ENCODE results near the gene LRRC32. TPM values are rescaled to one million over a fixed set of nuclear protein-coding genes. Genes with fewer than 3 reads are reported as not detected.
"Not testable (repeated sequence)": the region's sequence is repeated elsewhere in the genome, so short reads cannot be mapped to it uniquely, and the experiment has no call there.

LRRC32 gene
- total RNA-seq, 1 experiment from 2014 or later, result 0.05 TPM

DNA sequence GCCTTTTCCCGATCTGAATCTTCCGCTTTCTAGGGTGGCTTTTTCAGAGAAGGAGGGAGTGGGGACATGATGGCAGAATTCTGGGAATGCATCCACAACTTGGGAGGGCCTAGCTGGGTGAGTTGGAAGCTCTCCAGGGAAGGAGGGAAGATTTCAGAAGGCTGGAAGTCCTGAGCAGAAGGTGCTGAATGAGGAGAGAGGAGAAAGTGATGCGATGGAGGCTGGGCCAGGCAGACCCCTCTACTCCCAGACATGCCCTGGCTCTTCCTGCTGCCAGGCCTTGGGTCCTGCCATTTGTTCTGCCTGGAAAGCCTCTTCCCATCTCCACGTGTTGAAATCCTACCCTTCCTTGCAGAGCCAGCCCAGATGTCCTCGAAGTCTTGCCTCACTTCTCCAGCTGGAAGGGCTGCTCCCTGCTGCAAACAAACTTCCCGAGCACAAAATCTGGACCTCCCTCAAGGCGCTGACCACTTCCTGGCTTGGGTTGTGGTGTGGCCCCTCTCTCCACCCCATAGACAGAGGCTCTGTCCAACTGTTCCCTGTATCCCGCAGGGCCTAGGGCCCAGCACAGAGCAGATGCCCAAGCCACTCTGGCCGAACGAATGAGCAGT lies 16.8 kb downstream of the LRRC32 start:
- no peak for DNase-seq (ENCODE audit: extremely low read depth, low read depth)

DNA sequence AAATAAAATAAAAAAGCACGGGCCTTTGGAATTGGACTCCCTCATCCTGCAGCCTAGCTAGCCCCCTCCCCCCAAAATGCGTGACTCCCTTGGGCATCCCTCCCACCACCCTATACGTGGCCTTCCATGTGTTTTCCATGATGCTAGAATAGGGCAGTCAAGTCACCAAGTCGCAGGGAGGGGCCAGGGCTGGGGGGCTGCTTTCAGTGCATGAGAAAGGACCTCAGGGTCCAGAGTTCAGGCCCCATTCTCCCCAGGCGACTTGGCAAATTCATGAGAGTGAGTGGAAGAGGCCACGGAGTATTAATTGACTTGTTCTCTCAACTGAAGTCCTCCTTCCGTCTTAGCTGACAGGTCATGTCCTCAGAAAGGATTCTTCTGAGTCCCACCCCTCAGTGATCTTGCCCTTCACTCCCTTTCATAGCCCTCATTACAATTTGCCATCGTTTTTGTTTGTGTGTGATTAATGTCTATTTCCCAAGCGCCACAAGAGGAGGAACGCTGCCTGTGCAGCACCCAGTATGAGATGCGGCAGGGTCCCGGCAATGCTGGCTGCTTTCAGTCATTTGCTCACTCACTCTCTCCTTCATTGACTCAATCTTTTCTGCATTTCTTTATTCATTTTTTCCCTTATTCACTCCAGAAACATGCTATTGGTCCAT lies 17.4 kb downstream of the LRRC32 start:
- DNase-seq (ENCODE audit: extremely low read depth, low read depth), result no peak

- DNase-seq (ENCODE audit: extremely low read depth, low read depth), result no peak
These were observed 20.6 kb downstream of the LRRC32 start for GRCh38 chr11:76649851-76650372.

DNA sequence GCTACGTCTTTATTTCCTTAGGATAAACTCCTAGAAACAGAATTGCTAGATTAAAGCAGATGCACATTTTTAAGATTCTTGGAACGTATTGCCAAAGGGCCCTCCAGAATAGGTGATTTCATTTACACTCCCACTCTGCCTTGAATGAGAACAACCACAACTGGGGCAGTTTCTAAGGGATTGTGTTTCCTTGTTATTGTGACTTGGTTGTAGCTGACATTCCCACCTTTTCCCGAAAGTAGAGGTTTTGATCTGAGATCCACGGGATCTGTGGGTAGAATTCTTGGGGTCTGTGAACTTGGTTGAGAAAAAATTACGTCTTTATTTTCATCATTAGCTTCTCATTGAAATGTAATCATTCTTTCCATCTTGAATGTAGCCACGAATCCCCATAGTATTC lies 21.5 kb downstream of the LRRC32 start:
- no peak for DNase-seq (ENCODE audit: extremely low read depth, low read depth)

GRCh38 chr11:76648061-76648460 lies 22.5 kb downstream of the LRRC32 start:
- no peak for DNase-seq (ENCODE audit: extremely low read depth, low read depth)

GRCh38 chr11:76646882-76647534 lies 23.5 kb downstream of the LRRC32 start:
- no peak for DNase-seq (ENCODE audit: extremely low read depth, low read depth)

DNA sequence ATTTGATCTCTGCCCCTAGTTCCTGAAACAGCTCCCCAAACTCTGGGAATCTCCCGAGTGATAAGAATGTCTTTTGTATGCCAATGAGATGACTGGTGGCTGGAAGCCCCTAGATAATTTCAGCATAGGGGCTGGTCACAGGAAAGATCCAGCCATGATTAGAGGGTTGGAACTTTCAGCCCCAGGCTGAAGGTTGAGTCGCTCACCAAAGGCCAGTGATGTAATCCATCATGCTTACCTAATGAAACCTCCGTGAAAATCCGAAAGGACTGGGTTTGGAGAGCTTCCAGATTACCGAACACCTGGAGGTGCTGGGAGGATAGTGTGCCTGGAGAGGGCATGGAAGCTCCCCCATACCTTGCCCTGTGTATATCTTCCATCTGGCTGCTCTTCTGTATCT lies 26.0 kb downstream of the LRRC32 start:
- DNase-seq (ENCODE audit: extremely low read depth, low read depth), result no peak

DNA sequence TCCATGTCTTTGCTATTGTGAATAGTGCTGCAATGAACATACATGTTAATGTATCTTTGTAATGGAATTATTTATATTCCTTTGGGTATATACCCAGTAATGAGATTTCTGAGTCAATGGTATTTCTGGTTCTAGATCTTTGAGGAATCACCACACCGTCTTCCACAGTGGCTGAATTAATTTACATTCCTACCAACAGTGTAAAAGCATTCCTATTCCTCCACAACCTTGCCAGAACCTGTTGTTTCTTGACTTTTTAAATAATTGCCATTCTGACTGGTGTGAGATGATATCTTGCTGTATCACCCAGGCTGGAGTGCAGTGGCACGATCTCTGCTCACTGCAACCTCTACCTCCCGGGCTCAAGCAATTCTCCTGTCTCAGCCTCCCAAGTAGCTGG lies 26.8 kb downstream of the LRRC32 start:
- DNase-seq (ENCODE audit: extremely low read depth, low read depth), result not testable (repeated sequence)

DNA sequence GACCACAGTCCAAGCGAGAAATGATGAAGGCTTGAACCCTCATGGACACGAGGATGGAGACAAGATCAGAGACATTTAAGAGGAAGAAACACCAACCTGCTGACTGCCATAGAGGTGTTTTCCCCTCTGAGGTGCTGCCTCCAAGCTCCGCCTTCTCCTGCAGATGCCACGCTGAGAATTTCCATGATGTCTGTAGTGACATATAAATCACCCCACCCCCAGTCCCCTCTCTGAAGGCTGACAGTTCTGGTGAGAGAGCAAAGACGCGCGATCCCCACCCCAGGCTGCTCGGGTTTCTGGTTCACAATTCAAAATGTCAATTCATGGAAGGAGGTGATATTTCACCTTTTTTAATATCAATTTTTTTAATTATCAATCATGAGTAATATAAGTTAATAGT lies 28.2 kb downstream of the LRRC32 start:
- no peak for DNase-seq (ENCODE audit: extremely low read depth, low read depth)

- DNase-seq (ENCODE audit: extremely low read depth, low read depth), result no peak
These were observed 28.6 kb downstream of the LRRC32 start for GRCh38 chr11:76641905-76642304.

DNA sequence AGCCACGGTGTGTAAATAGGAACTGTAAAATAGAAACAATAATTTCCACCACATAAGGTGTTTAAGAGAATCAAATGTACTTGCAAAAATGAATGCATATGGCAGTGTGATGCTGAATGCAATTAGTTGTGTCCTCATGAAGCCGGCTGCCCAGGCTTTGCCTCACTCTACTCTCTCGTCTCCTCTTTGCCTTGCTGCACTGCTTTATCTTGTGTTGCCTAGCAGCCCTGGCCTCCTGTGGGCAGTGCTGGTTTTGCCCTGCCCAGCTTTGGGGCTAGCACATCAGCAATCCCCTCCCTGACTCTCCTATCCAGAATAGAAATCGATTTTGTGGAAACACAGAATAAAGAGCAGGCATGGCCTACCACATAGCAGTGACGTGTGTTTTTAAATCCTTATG lies 30.0 kb downstream of the LRRC32 start:
- DNase-seq (ENCODE audit: extremely low read depth, low read depth), result no peak

GRCh38 chr11:76639621-76640020 lies 30.9 kb downstream of the LRRC32 start:
- DNase-seq (ENCODE audit: extremely low read depth, low read depth), result no peak

DNA sequence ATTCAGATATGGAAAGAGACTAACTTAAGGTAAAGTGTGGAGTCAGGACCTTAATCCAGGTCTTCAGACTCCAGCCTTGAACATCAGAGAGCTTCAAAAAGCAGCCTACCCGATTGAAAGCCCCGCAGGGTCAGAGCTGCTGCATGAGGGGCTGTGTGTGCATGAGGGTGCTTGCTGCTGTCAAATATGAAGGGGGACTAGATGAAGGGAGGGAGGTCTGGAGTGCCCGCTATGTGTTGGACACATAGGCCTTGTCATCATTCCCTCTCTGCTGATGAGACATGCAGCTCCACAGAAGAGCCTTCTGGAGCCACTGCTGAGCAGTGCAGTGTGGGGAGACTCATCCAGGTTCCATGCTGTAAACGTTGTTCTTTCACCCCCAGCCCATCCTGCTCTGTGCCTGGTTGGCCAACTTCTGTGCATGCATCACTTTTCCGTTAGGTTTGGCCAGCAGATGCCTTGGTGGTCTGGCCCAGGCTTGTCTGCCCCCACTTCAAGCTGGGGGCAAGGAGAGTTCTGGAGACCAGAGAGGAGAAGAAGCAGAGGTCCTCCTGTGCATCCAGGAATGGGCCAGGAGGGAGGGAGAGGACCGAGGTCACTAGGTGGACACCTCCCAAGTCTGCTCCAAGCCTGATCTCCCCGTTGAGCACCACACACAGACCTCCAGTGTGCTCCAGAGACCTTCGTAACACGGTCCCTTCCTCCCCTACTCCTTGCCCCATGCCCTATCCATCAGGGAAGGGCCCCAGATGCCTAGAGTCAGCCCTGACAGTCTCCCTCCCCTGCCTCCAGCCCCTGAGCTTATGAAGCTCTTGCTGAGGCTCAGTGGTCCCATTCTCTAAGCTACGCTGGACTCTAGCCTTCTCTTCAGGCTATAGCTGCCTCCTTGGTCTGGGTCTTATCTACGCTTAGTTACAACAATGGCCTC lies 32.0 kb downstream of the LRRC32 start:
- DNase-seq (ENCODE audit: extremely low read depth, low read depth), result no peak

- no peak for DNase-seq (ENCODE audit: extremely low read depth, low read depth)
These were observed 32.9 kb downstream of the LRRC32 start for GRCh38 chr11:76637491-76638269.

DNA sequence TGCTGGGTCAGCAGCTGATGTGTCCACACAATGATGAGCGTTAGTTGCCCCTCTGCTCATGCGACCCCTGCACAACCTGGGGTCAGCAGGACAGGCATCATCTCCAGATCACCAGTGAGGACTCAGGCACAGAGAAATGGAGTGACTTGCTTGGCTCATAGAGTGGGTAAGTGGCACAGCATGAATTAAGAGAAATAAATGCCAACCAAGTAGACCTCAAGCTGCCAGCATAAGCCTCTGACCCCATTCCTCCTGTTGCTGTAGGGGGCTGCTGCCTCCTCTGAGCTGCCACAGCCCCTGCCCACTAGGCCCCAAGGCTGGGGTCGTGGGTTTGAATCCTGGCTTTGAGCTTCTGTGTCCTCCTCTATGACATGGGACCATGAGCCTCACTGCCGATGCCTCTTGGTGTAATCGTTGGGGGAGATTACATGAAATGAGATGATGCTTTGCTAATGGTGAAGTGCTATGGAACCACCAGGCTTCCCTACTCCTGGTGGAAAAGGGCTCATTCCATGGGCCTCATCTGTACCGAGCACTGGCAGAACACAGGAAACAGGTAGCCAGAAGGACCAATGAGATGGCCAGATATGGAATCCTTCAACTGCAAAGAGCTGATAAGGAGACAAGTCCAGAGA lies 33.6 kb downstream of the LRRC32 start:
- no peak for DNase-seq (ENCODE audit: extremely low read depth, low read depth)

GRCh38 chr11:76635991-76636738 lies 34.4 kb downstream of the LRRC32 start:
- DNase-seq (ENCODE audit: extremely low read depth, low read depth), result no peak

DNA sequence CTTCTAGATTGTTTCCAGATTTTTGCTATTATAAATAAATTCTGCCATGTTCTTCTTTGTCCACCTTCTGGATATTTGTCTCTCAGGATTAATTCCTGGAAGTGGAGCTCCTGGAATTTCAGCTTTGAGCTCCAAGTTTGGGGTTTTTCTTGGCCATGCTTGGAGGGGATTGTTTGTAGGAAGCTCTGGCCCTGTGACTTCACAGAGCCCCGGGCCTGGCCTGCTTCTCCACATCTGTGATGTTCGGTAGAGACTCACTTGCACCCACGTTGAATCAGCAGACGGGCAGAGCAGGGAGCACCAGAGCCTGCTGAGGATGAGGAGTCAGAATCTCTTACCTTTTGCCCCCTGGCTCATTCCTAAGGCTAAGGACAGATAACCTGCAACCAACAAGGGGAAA lies 35.7 kb downstream of the LRRC32 start:
- DNase-seq (ENCODE audit: extremely low read depth, low read depth), result no peak

- DNase-seq (ENCODE audit: extremely low read depth, low read depth), result no peak
These were observed 38.1 kb downstream of the LRRC32 start for GRCh38 chr11:76632492-76632891.
